GM19035 (cell line): Measurements from ENCODE around the gene ANKLE2.
"Not testable (repeated sequence)": the region's sequence is repeated elsewhere in the genome, so short reads cannot be mapped to it uniquely, and the experiment has no call there.

ENCODE experiments used
- ATAC-seq: cut with Tn5 transposase; IDR thresholded peaks from one replicate; pipeline ENCODE4 v1.9.1; 2021; ENCODE audit not compliant: unreplicated experiment

The ANKLE2 gene

DNA sequence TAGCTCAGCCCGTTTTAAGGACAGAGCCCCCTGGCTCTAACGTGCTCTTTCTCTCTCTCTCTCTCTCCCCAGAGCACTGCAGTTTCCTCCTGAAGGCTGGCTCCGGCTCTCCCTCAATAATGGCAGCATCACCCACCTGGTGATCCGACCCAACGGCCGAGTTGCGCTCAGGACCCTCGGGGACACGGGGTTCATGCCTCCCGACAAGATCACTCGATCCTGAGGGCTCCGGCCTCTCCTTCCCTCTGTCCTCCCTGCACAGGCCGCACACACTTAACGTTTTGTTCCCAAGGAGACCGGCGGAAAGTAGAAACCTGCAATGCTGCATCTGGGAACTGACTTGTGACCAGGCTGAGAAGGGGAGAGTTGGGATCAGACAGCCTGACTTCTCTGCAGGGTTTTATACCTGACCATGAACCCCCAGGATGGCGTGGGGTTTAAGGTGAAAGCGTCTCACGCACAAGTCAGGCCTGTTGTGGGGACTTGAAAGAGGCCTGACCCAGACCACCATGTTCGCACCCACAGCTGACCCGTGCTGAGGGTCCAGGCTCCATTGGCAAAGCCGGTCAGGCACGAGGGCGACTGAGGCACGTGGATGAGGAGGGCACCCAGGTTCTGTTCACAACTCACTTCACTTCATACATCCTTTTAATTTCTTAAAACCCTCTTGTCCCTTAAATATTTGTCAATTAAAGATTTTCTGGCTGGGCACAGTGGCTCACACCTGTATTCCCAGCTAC, 40.9 kb downstream of the ANKLE2 start:
- ATAC-seq = no peak

DNA sequence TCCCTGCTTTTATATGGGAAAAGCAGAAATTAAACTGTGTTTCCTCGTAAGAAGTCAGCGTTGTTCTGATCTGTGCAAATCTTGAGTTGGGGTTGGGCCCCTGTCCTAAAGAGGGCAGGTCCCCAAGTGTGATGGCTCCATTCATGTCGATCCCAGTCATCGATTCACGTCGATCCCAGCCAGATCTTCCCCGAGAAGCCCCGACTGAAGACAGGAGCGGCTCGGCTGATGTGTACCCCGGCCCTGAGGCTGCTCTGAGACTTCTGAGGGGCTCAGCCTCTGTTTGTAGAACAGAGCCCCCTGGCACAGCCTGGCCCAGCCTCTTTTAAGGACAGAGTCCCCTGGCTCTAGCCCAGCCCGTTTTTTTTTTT, 41.7 kb downstream of the ANKLE2 start:
- no peak for ATAC-seq

DNA sequence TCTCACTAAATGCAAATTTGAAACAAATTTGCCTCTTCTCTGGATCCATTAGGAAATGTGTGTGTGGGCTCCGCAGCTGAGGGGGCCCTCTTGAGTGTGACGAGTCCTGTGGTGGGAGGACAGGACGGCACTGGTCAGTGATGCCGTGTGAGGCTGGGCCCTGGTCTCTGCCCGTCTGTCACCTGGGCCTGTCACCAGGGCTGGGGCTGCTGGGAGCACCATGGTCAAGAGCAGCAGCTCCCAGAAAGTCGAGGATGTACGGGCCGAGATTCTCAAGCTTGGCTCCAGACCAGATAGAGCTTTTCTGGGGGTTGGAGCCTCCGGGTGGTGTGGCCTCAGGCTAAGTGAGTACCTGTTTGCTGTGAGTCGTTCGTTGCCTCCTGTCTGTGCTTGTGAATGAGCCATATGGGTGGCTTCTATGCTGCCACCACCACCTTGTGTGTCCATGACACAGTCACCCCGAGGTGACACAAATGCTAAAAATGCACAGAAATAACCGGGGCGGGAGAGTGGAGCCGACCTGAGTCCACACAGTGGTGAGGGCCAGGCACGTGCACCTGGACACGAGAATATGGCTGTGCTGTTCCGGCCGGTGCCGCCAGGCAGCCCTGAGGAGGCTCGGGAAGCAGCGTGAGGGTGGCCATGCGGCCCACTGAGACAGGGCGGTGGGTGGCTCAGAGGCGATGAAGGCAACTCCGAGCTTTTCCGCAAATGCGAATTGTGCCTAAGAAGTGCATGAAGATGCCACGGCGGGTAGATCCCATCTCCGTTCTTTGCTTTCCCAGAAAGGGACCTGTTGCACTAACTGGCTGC, 42.3 kb downstream of the ANKLE2 start:
- ATAC-seq = no peak

DNA sequence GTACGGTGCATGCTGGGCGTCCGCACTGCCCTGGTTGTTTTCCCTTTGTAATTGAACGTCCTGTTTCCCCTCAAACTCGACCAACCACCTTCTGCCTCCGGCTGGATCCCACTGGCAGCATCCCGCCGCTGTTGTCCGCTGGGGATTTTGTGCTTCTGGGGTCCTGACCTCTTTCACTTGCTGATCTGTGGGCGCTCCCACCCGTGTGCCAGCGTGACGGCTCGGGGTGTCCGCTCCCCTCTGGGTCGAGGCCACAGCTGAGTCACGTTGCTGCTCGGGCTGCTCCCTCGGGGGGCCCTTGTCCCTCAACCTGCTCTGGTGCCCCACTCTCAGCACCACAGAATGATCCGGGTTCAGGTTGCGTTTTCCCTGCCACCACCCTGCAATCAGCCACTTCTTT, 43.0 kb downstream of the ANKLE2 start:
- ATAC-seq = no peak

DNA sequence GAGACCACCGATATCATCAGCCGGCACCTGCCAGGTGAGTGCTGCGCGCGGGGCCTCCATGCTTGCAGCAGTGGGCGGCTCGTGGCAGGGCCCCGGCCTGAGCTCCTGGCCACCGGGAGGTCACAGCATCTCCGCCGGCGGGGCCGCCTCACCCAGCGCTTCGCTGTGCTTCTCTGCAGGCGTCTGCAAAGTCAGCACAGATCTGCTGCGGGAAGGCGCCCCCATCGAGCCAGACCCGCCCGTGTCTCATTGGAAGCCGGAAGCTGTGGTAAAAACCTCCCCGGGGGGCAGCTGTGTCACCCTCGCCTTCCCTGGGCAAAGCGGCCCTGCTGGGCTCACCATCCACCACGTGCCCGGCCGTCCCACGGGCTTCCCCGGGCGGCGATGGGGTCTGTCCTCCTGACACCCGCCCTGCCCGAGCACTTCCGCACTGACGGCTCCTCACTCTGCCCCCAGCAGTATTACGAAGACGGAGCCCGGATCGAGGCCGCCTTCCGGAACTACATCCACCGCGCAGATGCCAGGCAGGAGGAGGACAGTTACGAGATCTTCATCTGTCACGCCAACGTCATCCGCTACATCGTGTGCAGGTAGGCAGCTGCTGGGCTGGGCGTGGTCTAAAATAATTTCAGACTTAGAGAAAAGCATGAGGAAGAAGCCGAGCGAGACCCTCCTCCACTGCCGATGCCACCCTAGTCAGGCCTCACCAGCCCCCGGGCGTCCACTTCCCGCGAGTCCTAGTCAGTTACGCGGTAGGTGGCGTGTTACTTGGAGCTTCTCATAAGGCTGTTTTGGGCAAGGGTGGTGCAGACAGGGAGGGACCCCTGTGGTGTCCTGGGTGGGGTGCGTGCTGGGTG, 43.9 kb downstream of the ANKLE2 start:
- no peak for ATAC-seq

DNA sequence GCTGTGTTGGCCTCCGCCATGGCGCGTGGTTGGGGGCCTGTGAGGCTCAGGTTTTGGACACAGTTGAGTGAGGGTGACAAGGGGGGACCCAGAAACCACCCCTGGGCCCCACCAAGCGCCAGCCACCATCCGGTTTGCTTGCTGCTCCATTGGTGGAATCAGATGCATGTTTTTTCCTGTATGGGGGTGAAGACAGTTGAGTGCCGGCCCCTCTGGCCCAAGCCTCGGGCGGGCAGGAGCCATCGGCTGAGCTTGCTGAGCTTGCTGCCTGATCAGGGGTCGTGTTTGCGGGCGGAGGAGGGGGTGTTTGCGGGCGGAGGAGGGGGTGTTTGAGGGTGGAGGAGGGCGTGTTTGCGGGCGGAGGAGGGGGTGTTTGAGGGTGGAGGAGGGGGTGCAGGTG, 44.6 kb downstream of the ANKLE2 start:
- ATAC-seq = no peak

DNA sequence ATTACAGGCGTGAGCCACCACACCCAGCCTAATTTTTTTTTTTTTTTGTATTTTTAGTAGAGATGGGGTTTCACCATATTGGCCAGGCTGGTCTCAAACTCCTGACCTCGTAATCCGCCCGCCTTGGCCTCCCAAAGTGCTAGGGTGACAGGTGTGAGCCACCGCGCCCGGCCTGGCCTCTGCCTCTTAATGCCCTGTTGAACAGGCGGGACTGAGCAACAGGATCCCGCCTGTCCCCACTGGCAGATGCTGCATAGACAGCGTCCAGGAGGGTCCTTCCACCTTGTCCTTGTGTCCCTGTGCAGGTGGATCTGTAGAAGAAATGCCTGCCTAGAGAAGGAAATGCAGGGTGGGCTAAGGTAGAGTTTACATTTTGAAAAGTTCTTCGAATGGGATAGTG, 45.3 kb downstream of the ANKLE2 start:
- no peak for ATAC-seq

DNA sequence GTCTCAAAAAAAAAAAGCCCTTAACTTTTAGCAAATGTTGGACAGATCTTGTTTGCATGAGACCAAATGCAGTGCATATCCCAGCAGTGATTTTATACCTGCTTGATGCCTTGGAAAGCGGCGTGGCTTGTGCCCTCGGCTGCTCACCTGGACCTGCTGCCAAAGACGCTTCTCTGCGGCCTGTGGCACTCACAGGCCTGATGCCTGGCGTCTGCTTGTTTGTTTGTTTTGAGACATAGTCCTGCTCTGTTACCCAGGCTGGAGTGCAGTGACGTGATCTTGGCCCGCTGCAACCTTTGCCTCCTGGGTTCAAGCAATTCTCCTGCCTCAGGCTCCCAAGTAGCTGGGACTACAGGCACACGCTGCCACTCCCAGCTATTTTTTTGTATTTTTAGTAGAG, 45.8 kb downstream of the ANKLE2 start:
- no peak for ATAC-seq

DNA sequence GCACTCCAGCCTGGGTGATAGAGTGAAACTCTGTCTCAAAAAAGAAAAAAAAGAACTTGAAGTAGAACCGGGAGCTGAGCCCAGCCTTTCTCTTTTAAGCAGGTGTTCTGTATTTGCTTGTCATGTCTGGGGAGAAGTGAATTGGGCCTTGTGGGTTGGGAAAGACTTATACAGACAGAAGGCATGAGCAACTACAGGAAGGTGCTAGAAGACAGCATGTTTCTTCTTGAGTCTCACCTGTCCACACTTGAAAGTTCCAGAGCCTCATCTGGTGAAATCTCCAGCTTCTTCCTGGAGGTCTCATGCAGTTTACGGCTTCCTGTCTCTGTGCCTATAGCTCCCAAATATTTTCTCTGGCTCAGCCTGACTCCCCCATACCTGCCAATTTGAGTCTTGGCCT, 48.5 kb downstream of the ANKLE2 start:
- ATAC-seq = no peak

DNA sequence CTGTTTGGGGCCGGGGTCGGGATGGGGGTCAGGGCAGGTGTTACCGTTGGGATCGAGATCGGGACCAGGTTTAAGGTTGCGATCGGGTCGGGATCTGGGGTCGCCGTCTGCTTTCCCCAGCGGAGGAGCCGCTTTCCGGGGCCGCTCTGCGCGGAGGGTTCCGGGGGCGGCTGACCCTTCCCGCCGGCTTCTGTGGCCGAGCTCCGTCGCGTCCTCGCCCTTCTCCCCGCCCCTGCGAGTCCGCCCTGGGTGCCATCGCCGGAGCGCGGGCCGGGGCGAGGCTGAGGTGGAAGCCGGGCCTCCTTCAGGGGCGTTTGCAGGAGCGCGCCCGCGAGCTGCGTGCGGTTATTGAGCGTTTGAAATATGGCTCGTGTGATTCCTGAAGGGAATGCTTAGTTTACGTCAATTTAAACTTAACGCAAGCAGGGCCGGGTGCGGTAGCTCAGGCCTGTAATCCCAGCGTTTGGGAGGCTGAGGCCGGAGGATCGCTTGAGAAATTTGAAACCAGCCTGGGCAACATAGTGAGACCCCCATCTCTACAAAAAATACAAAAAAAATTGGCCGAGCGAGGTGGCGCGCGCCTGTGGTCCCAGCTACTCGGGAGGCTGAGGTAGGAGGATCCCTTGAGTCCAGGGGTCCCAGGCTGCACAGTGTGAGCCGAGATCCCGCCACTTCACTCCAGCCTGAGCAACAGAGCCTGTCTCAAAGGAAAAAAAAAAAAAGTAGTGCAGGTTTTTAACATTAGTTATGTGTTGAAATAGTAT, 50.4 kb downstream of the ANKLE2 start:
- ATAC-seq = peak; percentile 16

DNA sequence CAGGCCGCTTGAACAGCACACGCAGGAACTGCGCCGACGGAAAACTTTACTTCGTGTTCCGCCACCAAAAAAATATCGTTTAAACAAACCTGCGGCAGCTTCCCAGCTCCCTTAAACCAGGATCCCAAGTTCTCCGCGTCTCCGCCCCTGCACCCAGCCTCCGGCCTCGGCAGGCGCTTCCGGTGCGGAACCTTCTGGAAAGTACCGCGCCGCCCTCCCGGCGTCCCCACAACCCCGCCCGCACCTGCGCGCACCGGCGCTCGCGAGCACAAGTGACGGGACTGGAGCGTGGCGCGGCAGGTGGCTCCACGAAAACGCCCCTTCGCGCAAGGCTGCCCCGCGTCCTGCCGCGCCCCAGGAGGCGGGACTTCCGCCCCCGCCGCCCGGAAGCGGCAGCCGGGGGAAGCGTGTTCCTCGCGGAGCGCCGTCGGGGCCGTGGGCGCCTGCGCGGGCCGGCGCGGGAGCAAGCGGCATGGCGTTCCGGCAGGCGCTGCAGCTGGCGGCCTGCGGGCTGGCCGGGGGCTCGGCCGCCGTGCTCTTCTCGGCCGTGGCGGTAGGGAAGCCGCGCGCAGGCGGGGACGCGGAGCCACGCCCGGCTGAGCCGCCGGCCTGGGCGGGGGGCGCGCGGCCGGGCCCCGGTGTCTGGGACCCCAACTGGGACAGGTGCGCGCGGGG, 51.1 kb downstream of the ANKLE2 start, which contains the start of gene PGAM5:
TSS of gene PGAM5 (plus strand) at position 438 of the 675 bp plus-strand sequence. CDS start at position 473, 35 bp downstream.
- ATAC-seq = peak; percentile 88

DNA sequence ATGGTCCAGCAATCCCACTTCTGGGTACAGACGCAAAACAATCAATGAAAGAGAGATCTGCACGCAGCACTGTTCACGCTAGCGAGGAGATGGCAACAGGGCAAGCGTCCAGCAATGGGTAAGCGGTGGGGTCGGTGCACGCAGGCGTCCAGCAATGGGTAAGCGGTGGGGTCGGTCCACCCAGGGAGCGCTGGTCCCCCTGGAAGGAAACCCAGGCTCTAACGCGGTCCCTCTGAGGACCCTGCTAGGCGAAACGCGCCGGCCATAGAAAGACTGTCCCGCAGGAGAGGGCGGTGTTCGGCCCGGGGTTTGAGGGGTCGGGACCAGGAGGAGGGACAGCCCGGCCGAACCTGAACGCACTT, 51.6 kb downstream of the ANKLE2 start:
- peak; percentile 33 for ATAC-seq

DNA sequence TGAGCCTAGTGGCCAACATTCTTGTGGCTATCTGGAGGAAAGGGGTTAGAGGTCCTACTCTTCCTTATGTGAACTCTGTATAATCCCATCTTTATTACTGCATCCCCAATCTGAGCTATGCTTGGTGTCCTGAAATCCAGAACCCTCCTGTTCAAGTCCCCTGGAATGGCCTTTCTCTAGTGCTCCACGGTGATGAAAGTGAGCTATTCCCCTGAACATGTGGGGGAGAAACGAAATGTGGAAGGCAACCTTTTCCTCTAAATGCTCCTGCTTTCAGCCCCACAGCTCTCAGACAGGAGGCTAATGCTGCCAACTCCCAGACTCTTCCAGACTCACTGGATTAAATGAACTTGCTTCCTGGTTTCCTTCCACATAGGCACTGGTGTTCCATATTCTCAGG, 53.5 kb downstream of the ANKLE2 start:
- ATAC-seq = no peak

DNA sequence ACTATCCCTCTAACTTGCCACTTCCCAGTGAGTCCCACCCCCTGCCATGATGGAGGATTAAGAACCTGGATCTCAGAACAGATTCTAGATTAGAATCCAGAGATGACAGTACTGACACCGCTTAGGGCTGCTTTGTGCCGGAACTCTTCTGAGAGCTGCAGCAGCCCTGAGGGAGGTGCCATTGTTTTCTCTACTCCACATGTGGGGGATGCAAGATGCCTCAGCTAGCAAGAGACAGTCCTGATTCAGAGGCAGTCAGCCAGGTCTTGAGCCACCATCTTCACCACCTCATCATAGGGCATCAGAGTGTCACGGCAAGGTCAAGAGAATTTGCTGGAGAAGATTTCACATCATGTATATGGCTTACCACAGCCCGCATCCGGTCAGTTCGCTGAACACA, 54.4 kb downstream of the ANKLE2 start:
- ATAC-seq = no peak

DNA sequence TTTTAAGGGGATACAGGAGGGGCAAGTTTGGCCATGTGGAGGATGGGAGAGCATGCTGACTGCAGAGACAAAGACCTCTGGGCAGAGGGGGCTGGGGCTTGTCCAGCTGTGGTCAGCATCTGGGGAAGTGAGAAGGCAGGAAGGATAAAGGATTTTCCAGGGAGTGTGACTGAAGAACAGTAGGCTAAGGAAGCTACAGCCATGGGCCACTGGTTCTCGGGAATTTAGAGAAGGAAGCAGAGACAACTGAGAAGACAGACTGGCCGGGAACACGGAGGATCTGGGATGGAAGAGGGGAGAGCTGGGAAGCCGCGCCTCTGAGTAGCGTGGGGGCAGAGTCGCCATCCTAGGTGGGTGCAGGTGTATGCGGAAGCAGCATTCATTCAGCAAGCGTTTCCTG, 58.0 kb downstream of the ANKLE2 start:
- ATAC-seq = no peak

DNA sequence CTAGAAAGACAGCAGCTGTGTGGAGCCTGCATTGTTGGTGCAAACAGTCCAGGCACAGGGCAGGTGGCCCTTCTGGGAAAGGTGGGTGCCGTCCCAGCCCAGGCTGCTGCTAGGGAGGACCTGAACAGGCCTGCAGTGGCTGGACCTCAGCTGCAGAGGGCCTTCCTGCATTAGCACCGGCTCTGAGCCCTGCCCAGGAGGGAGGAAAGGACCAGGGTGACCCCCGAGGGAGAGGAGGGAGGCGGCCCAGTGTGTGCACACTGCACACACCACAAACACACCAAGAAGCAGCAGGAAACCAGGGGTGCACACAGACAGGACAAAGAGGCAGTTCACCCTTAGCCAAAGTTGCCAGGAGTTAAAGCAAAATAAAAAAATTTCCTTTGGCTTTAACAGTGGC, 59.0 kb downstream of the ANKLE2 start:
- no peak for ATAC-seq

DNA sequence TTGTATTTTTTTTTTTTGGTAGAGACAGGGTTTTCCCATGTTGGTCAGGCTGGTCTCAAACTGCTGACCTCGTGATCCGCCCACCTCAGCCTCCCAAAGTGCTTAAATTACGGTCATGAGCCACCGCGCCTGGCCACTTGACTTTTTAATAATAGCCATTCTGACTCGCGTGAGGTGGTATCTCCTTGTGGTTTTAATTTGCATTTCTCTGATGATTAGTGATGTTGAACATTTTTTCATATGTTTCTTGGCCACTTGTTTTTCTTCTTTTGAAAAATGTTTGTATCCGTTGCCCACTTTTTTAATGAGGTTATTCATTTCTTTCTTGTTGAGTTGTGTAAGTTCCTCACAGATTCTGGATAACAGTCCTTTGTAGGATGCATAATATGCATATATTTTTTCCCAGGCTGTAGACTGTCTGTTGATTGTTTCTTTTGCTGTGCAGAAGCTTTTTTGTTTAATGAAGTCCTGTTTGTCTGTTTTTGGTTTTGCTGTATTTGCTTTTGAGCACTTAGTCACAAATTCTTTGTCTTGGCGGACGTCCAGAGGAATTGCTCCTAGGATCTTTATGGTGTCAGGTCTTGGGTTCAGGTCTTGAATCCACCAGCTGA, 61.3 kb downstream of the ANKLE2 start:
- ATAC-seq = no peak

DNA sequence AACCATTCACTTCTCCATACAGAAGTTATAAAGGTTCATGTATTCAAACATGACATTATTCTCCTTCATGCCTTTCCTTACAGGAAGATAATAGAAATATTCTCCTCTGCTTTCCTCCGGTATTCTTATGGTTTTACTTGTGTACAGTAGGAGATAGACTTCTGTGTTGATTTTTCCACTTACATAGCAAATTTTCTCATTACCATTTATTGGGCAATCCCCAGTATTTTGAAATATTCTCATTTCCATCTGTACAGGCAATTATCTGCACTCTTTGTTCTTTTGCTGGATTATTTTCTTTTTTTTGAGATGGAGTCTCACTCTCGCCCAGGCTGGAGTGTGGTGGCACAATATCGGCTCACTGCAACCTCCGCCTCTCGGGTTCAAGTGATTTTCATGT, 63.3 kb downstream of the ANKLE2 start:
- ATAC-seq = no peak

DNA sequence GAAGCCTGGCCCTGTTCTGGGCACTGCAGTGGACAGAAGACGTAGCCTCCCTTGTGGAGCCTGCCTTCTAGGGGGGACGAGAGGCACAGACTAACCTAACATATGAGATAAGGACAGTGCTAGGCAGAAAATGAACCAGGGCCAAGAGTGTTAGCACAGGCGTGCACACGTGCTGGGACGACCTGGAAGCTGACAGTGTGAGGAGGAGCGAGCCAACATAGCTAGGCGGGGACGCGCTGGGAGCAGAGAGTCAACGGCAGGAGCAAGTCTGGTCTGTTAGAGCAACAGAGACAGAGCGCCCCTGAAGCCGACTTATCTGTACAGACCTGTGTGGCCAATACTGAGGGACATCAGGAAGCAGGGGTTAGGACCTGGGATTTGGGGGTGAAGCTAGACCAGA, 66.2 kb downstream of the ANKLE2 start:
- ATAC-seq = no peak

DNA sequence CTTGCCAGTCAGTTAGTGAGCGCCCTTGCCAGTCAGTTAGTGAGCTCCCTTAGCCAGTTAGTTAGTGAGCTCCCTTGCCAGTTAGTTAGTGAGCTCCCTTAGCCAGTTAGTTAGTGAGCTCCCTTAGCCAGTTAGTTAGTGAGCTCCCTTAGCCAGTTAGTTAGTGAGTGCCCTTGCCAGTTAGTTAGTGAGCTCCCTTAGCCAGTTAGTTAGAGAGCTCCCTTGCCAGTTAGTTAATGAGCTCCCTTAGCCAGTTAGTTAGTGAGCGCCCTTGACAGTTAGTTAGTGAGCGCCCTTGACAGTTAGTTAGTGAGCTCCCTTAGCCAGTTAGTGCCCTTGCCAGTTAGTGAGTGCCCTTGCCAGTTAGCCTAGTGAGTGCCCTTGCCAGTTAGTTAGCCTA, 66.7 kb downstream of the ANKLE2 start:
- not testable (repeated sequence) for ATAC-seq
